M059J (cell line): ENCODE data around the gene ZNF280C. TPM values are rescaled to one million over a fixed set of nuclear protein-coding genes. Genes with fewer than 3 reads are reported as not detected.

ENCODE experiments used
- total RNA-seq: library from RNA; depleted of rRNA; stranded (reverse); fragments of >200 nt; shearing (Covaris generic); gene quantifications from 2 replicates; pipeline ENCODE4 v1.2.3, GENCODE V29; 2014; rRNA removed

ZNF280C gene
- total RNA-seq, 1 experiment from 2014 or later, result 10.8 TPM

Other genes with a start within 250 kb of the ZNF280C start
- gene ELF4, start 158.4 kb downstream of the ZNF280C start, total RNA-seq, result 39.9 and 58.7 TPM in 2 replicates
- 39.0 and 69.2 TPM in 2 replicates for gene AIFM1, start 103.1 kb downstream of the ZNF280C start, total RNA-seq
- gene RAB33A, start 96.9 kb downstream of the ZNF280C start, total RNA-seq, result 0.42 and 1.1 TPM in 2 replicates
- 33.1 and 34.2 TPM in 2 replicates for gene SLC25A14, start 71.0 kb upstream of the ZNF280C start, total RNA-seq
- gene GPR119, start 116.8 kb upstream of the ZNF280C start, total RNA-seq, result not detected in 2 replicates
- 48.7 and 54.3 TPM in 2 replicates for gene RBMX2, start 133.1 kb upstream of the ZNF280C start, total RNA-seq